HUES6 (cell line): ENCODE results near the gene INMT.

Source experiments
- H3K27ac ChIP-seq: 2 replicates; pipeline ENCODE4 v1.7.0; 2013; ENCODE audit warnings: low read depth, mild to moderate bottlenecking, low read length, inconsistent platforms
- H3K27me3 ChIP-seq: 2 replicates; pipeline ENCODE4 v1.6.1; 2013; ENCODE audit warnings: low read length; ENCODE audit not compliant: control insufficient read depth, insufficient read depth
- H3K36me3 ChIP-seq: 2 replicates; pipeline ENCODE4 v1.6.1; 2013; ENCODE audit warnings: low read length; ENCODE audit not compliant: control insufficient read depth, insufficient read depth
- H3K4me1 ChIP-seq: 2 replicates; pipeline ENCODE4 v1.6.1; 2013; ENCODE audit warnings: low read length; ENCODE audit not compliant: control insufficient read depth, insufficient read depth
- H3K4me3 ChIP-seq: 2 replicates; pipeline ENCODE4 v1.5.1; 2013; ENCODE audit warnings: low read depth, low read length
- H3K9ac ChIP-seq: one replicate; pipeline ENCODE4 v1.6.1; 2013; ENCODE audit warnings: mild to moderate bottlenecking, low read length
- H3K9me3 ChIP-seq: 2 replicates; pipeline ENCODE4 v1.6.1; 2013; ENCODE audit warnings: low read depth, low read length; ENCODE audit not compliant: control insufficient read depth, insufficient read depth

Gene INMT

GRCh38 chr7:30738026-30738915, 13.7 kb upstream of the INMT start:
- H3K27me3 ChIP-seq: no peaks in the 10 kb centered on the region
- H3K27ac ChIP-seq: no peak overlapping the region
- H3K36me3 ChIP-seq: no peaks in the 10 kb centered on the region
- H3K9ac ChIP-seq: no peak overlapping the region
- no peaks in the 10 kb centered on the region for H3K9me3 ChIP-seq
- H3K4me3 ChIP-seq: no peak overlapping the region
- no peaks in the 10 kb centered on the region for H3K4me1 ChIP-seq

- H3K9ac ChIP-seq: no peak overlapping the region
- no peaks in the 10 kb centered on the region for H3K36me3 ChIP-seq
- H3K4me3 ChIP-seq: no peak overlapping the region
- no peaks in the 10 kb centered on the region for H3K4me1 ChIP-seq
- no peaks in the 10 kb centered on the region for H3K9me3 ChIP-seq
- H3K27me3 ChIP-seq: no peaks in the 10 kb centered on the region
- no peak overlapping the region for H3K27ac ChIP-seq
Measured at GRCh38 chr7:30739691-30740090, 12.2 kb upstream of the INMT start.

DNA sequence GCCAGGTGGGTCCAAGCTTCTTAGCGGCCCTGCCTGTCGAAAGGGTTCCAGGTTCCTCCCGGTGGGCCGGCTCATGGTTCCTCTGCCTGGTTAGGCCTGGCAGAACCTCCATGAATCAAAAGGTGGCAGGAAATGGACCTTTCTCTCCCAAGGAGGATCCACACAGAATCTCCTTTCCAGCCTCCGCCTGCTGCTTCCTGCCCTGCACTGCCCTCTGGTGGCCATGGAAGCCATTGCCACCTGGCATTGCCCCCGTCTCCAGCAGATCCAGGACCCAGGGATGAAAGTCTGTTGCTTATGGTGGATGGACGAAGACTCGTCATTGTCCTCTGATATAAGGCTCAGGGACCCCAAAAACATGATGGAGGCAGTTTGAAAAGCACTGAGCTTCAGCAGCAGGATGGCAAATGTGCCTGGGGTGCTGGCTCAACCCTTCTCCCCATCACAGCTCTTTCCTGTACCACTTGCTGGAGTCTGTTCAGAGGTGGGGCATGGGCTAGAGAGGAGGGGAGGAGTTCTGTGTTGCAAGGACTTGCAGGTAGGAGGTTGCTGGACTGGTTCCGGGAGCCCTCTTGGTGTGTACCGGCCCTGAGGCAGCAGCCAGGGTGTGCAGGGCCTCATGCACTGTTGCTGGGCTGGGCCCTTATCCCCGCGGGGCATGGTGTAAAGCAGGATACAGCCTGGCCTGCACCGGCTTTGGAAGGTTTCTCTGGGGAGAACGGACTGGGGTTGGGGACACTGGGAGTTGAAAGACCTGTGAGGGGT, 11.3 kb upstream of the INMT start:
- Histone ChIP-seq H3K27ac (no peak overlapping the region), H3K4me1 (no peaks in the 10 kb centered on the region), H3K4me3 (no peak overlapping the region), H3K9me3 (no peaks in the 10 kb centered on the region), H3K9ac (no peak overlapping the region), H3K36me3 (no peaks in the 10 kb centered on the region), H3K27me3 (no peaks in the 10 kb centered on the region)

GRCh38 chr7:30741289-30741688, 10.6 kb upstream of the INMT start:
- Histone ChIP-seq H3K9ac (no peak overlapping the region), H3K27me3 (no peaks in the 10 kb centered on the region), H3K4me1 (no peaks in the 10 kb centered on the region), H3K4me3 (no peak overlapping the region), H3K27ac (no peak overlapping the region), H3K36me3 (no peaks in the 10 kb centered on the region), H3K9me3 (no peaks in the 10 kb centered on the region)

DNA sequence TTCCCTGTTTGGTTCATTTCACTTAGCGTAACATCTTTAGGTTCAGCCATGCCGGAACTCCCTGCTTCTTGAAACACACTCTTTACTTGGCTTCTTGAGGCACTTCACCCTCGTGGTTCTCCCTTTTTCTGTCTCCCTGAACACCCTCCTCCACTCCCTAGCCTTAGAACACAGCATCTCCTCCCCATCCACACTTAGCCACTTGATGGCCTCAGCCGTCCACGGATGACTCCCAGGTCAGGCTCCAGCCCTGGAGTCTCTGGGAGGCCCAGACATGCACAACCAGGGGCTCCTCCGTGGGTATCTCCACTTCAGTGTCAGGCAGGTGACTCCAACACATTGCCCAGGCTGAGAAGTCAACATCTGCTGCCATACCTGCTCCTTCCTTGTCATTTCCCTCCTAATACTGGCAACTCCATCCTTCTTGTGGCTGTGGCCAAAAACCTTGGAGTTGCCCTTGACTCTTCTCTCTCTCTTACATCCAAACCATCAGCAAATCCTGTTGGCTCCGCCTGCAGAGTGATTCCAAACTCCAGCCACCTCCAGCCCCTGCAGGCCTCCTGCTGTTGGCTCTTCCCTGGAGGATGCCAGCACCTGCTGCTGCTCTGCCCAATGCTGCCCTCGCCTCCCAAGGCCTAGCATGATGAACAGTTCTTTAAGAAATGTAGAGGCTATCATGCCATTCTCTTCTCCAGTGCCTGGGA, 8.4 kb upstream of the INMT start:
- Histone ChIP-seq H3K4me1 (no peaks in the 10 kb centered on the region), H3K27ac (no peak overlapping the region), H3K27me3 (no peaks in the 10 kb centered on the region), H3K9me3 (no peaks in the 10 kb centered on the region), H3K36me3 (no peaks in the 10 kb centered on the region), H3K9ac (no peak overlapping the region), H3K4me3 (no peak overlapping the region)

- H3K4me1 ChIP-seq: no peaks in the 10 kb centered on the region
- no peak overlapping the region for H3K4me3 ChIP-seq
- no peaks in the 10 kb centered on the region for H3K36me3 ChIP-seq
- H3K9me3 ChIP-seq: no peaks in the 10 kb centered on the region
- H3K9ac ChIP-seq: no peak overlapping the region
- no peaks in the 10 kb centered on the region for H3K27me3 ChIP-seq
- H3K27ac ChIP-seq: no peak overlapping the region
Measured at GRCh38 chr7:30744075-30744417, 7.9 kb upstream of the INMT start.

DNA sequence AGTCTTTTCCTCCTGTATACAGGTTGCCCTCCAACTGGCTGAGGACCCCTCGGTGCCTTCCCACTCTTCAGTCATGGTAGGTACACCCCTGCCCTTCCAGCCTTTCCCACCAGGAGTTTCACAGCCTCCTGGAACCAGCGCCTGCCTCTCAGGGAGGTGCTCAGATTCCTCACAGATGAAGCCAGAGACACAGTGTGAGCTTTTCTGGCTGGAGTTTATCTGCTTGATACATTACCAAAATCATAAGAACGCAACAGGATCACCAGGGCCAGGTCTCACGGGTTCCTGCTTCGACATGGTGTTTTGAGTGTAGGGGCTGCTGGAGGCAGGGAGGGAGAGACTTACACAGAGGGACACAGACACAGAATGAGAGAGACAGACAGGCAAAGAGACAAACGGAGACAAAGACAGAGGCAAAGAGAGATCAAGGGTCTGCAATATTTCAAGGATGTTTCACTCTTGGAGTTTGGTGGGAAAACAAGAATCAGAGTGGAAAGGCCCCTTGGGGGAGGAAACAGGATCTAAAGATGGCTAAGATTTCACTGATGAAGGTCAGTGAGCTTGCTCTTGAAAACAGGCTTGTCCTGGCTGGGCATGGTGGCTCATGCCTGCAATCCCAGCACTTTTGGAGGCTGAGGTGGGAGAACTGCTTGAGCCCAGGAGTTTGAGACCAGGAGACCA, 6.5 kb upstream of the INMT start:
- Histone ChIP-seq H3K4me1 (no peaks in the 10 kb centered on the region), H3K9ac (no peak overlapping the region), H3K27ac (no peak overlapping the region), H3K27me3 (no peaks in the 10 kb centered on the region), H3K9me3 (0 out of 2 replicates have a peak, but pooled peaks cover 5% of the 10 kb centered on the region), H3K4me3 (no peak overlapping the region), H3K36me3 (no peaks in the 10 kb centered on the region)

DNA sequence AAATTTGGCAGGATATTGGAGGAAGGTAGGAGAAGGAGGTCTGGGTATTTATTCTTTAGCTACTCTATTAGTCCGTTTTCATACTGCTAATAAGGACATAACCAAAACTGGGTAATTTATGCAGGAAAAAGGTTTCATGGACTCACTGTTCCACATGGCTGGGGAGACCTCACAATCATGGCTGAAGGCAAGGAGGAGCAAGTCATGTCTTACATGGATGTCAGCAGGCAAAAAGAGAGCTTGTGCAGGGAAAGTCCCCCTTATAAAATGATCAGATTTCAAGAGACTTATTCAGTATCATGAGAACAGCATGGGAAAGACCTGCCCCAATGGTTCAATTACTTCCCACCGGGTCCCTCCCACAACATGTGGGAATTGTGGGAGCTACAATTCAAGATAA, 1.9 kb upstream of the INMT start:
- no peak overlapping the region for H3K27ac ChIP-seq
- H3K4me1 ChIP-seq: no peaks in the 10 kb centered on the region; the same call in 1 of the 2 replicates
- no peaks in the 10 kb centered on the region for H3K27me3 ChIP-seq

GRCh38 chr7:30750683-30751650, 968 bp upstream of the INMT start:
- Histone ChIP-seq H3K9me3 (0 out of 2 replicates have a peak, but pooled peaks cover 5% of the 10 kb centered on the region), H3K27me3 (no peaks in the 10 kb centered on the region), H3K27ac (no peak overlapping the region), H3K36me3 (no peaks in the 10 kb centered on the region), H3K4me3 (no peak overlapping the region), H3K4me1 (no peaks in the 10 kb centered on the region; the same call in 1 of the 2 replicates), H3K9ac (no peak overlapping the region)

More for the DNA sequence above, 1.9 kb upstream of the INMT start:
- H3K4me3 ChIP-seq: no peak overlapping the region
- H3K36me3 ChIP-seq: no peaks in the 10 kb centered on the region
- no peak overlapping the region for H3K9ac ChIP-seq
- H3K9me3 ChIP-seq: 0 out of 2 replicates have a peak, but pooled peaks cover 5% of the 10 kb centered on the region

GRCh38 chr7:30752484-30752883, 549 bp downstream of the INMT start:
- no peaks in the 10 kb centered on the region; the same call in 1 of the 2 replicates for H3K4me1 ChIP-seq
- no peak overlapping the region for H3K4me3 ChIP-seq
- no peak overlapping the region for H3K27ac ChIP-seq
- H3K9me3 ChIP-seq: 0 out of 2 replicates have a peak, but pooled peaks cover 5% of the 10 kb centered on the region
- no peak overlapping the region for H3K9ac ChIP-seq
- no peaks in the 10 kb centered on the region for H3K36me3 ChIP-seq
- no peaks in the 10 kb centered on the region for H3K27me3 ChIP-seq
